WTC11 (cell line): ENCODE measurements around the gene CCT3. TPM values are rescaled to one million over a fixed set of nuclear protein-coding genes. Genes with fewer than 3 reads are reported as not detected.
"Not testable (repeated sequence)": the region's sequence is repeated elsewhere in the genome, so short reads cannot be mapped to it uniquely, and the experiment has no call there.

Source experiments
- ATAC-seq: fragments of 200-7000 bp; cut with Tn5 transposase; 2 replicates; pipeline ENCODE4 v1.10.0; 2021; ENCODE audit warnings: mild to moderate bottlenecking, moderate library complexity
- CTCF ChIA-PET: fragments of 300-600 bp; sonication (Branson Sonifier 250); formaldehyde crosslinking; loops from one replicate; lab custom pipeline; 2021; ENCODE audit warnings: antibody characterized with exemption; lab: Charles Lee
- POLR2A ChIA-PET: fragments of 350-600 bp; sonication (Branson Sonifier 250); formaldehyde crosslinking; loops from one replicate; lab custom pipeline; 2021; ENCODE audit warnings: antibody characterized with exemption; lab: Charles Lee
- DNase-seq: peaks from one replicate; pipeline ENCODE4 v3.0.0; 2021; ENCODE audit warnings: low spot score
- H3K27ac Mint-ChIP-seq: 2 replicates; pipeline ENCODE4 v1.8.0; 2021; ENCODE audit warnings: mixed read lengths
- H3K27me3 Mint-ChIP-seq: 2 replicates; pipeline ENCODE4 v1.8.0; 2021; ENCODE audit warnings: low read depth, mild to moderate bottlenecking, moderate library complexity, mixed read lengths
- H3K36me3 Mint-ChIP-seq: 2 replicates; pipeline ENCODE4 v1.8.0; 2021; ENCODE audit warnings: mixed read lengths
- H3K4me1 Mint-ChIP-seq: 2 replicates; pipeline ENCODE4 v1.8.0; 2022; ENCODE audit warnings: mixed read lengths
- H3K4me3 Mint-ChIP-seq: 2 replicates; pipeline ENCODE4 v1.8.0; 2021; ENCODE audit warnings: mild to moderate bottlenecking, moderate library complexity, mixed read lengths
- H3K9me3 Mint-ChIP-seq: 2 replicates; pipeline ENCODE4 v1.8.0; 2021; ENCODE audit warnings: mixed read lengths
- CREB1 ChIP-seq: sonication (generic); formaldehyde crosslinking; IDR thresholded peaks from 2 replicates; pipeline ENCODE4 v1.8.0; 2023; ENCODE audit warnings: mild to moderate bottlenecking, missing genetic modification reagents
- ELF4 ChIP-seq: sonication (generic); formaldehyde crosslinking; IDR thresholded peaks from 2 replicates; pipeline ENCODE4 v1.8.1; 2022; ENCODE audit warnings: low read depth, mild to moderate bottlenecking, moderate library complexity, missing genetic modification reagents
- FOXP1 ChIP-seq: sonication (generic); formaldehyde crosslinking; IDR thresholded peaks from 2 replicates; pipeline ENCODE4 v1.8.0; 2022; ENCODE audit warnings: missing genetic modification reagents, mild to moderate bottlenecking, moderate library complexity, borderline replicate concordance
- FOXP4 ChIP-seq: sonication (generic); formaldehyde crosslinking; IDR thresholded peaks from 2 replicates; pipeline ENCODE4 v1.8.0; 2022; ENCODE audit warnings: mild to moderate bottlenecking, missing genetic modification reagents
- JUN ChIP-seq: sonication (generic); formaldehyde crosslinking; IDR thresholded peaks from 2 replicates; pipeline ENCODE4 v1.8.0; 2023; ENCODE audit warnings: mild to moderate bottlenecking, missing genetic modification reagents
- NR1H2 ChIP-seq: sonication (generic); formaldehyde crosslinking; IDR thresholded peaks from 2 replicates; pipeline ENCODE4 v1.9.0; 2021; ENCODE audit warnings: mild to moderate bottlenecking, moderate library complexity, missing genetic modification reagents
- NR2C2 ChIP-seq: sonication (generic); formaldehyde crosslinking; IDR thresholded peaks from 2 replicates; pipeline ENCODE4 v1.8.0; 2022; ENCODE audit warnings: mild to moderate bottlenecking, missing genetic modification reagents
- RORB ChIP-seq: fragments of 250-450 bp; sonication (Bioruptor Pico); IDR thresholded peaks from 2 replicates; pipeline ENCODE4 v1.9.0; 2021; ENCODE audit warnings: mild to moderate bottlenecking
- SMAD4 ChIP-seq: sonication (generic); formaldehyde crosslinking; IDR thresholded peaks from 2 replicates; pipeline ENCODE4 v1.8.0; 2022; ENCODE audit warnings: mild to moderate bottlenecking, missing genetic modification reagents
- ZNF232 ChIP-seq: sonication (generic); formaldehyde crosslinking; IDR thresholded peaks from 2 replicates; pipeline ENCODE4 v1.8.0; 2022; ENCODE audit warnings: mild to moderate bottlenecking, missing genetic modification reagents
- total RNA-seq: library from RNA; stranded (reverse); gene quantifications from 3 replicates; pipeline ENCODE4 v1.2.3, GENCODE V29; 2021
- TF ChIP-seq, protein P1 (sequence below): fragments of 250-450 bp; sonication (Bioruptor Pico); IDR thresholded peaks from 2 replicates; pipeline ENCODE4 v1.9.0; 2021; ENCODE audit warnings: mild to moderate bottlenecking
- TF ChIP-seq, protein P2 (sequence below): sonication (generic); formaldehyde crosslinking; IDR thresholded peaks from 2 replicates; pipeline ENCODE4 v1.8.1; 2022; ENCODE audit warnings: low read depth, mild to moderate bottlenecking, moderate library complexity, missing genetic modification reagents, borderline replicate concordance
- TF ChIP-seq, protein P3 (sequence below): fragments of 250-450 bp; sonication (Bioruptor Pico); IDR thresholded peaks from 2 replicates; pipeline ENCODE4 v1.8.0; 2021; ENCODE audit warnings: mild to moderate bottlenecking
- TF ChIP-seq, protein P4 (sequence below): sonication (generic); formaldehyde crosslinking; IDR thresholded peaks from 2 replicates; pipeline ENCODE4 v1.8.1; 2022; ENCODE audit warnings: low read depth, missing genetic modification reagents, borderline replicate concordance
- TF ChIP-seq, protein P5 (sequence below): sonication (generic); formaldehyde crosslinking; IDR thresholded peaks from 2 replicates; pipeline ENCODE4 v1.8.0; 2023; ENCODE audit warnings: mild to moderate bottlenecking, missing genetic modification reagents
- TF ChIP-seq, protein P6 (sequence below): sonication (generic); formaldehyde crosslinking; IDR thresholded peaks from 2 replicates; pipeline ENCODE4 v1.8.1; 2023; ENCODE audit warnings: mild to moderate bottlenecking, missing genetic modification reagents

CCT3 gene
- total RNA-seq, 1 experiment from 2014 or later = 479 TPM

DNA sequence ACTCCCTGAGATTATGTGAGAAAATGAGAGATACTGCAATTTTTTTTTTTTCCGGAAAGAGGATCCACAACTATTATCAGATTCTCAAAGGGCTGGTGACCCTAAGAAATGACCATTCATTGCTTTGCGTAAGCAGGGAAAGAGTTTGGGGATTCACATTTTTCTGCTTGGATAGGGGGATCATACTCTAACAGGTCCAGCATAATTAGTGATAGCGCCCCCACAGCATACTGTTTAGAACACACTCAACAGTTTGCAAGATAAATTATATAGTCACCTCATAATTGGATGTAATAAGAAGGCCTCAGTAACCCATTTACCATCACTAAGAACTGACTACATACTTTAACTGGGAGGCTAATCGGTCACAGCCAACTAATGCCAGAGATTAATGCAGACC lies 1.9 kb downstream of the CCT3 start:
- ChIA-PET CTCF (interaction anchor here (1.1 to 3.0 kb wide), 4 partner anchors 17 to 142 kb away, joined by 3 to 14 read pairs (median 4); partner anchors contain the start of gene SLC25A44), POLR2A (interaction anchor here (2.4 kb wide), 1 partner anchor 53 kb away, joined by 10 read pairs; the partner anchor contains the start of gene SMG5)
- H3K4me3 Mint-ChIP-seq = peak overlapping the region; percentile 99
- peak overlapping the region; percentile 39; the same call in 1 of the 2 replicates for H3K27ac Mint-ChIP-seq
- peaks cover 50% of the 10 kb centered on the region for H3K36me3 Mint-ChIP-seq
- peaks cover 18% of the 10 kb centered on the region for H3K4me1 Mint-ChIP-seq
- H3K9me3 Mint-ChIP-seq = no peaks in the 10 kb centered on the region
- no peak for ATAC-seq
- no peaks in the 10 kb centered on the region for H3K27me3 Mint-ChIP-seq
- TF ChIP-seq NR1H2 (no peak), NR2C2 (CRISPR knock-in tag) (no peak), FOXP4 (CRISPR knock-in tag) (no peak), ZNF232 (CRISPR knock-in tag) (no peak), SMAD4 (CRISPR knock-in tag) (no peak), ELF4 (CRISPR knock-in tag) (no peak), JUN (CRISPR knock-in tag) (no peak), RORB (CRISPR knock-in tag) (no peak), FOXP1 (no peak), CREB1 (CRISPR knock-in tag) (no peak)
- TF ChIP-seq, protein P1, sequence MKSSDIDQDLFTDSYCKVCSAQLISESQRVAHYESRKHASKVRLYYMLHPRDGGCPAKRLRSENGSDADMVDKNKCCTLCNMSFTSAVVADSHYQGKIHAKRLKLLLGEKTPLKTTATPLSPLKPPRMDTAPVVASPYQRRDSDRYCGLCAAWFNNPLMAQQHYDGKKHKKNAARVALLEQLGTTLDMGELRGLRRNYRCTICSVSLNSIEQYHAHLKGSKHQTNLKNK = no peak
- TF ChIP-seq, protein P2, sequence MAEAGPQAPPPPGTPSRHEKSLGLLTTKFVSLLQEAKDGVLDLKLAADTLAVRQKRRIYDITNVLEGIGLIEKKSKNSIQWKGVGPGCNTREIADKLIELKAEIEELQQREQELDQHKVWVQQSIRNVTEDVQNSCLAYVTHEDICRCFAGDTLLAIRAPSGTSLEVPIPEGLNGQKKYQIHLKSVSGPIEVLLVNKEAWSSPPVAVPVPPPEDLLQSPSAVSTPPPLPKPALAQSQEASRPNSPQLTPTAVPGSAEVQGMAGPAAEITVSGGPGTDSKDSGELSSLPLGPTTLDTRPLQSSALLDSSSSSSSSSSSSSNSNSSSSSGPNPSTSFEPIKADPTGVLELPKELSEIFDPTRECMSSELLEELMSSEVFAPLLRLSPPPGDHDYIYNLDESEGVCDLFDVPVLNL (CRISPR knock-in tag) = no peak
- TF ChIP-seq, protein P3, sequence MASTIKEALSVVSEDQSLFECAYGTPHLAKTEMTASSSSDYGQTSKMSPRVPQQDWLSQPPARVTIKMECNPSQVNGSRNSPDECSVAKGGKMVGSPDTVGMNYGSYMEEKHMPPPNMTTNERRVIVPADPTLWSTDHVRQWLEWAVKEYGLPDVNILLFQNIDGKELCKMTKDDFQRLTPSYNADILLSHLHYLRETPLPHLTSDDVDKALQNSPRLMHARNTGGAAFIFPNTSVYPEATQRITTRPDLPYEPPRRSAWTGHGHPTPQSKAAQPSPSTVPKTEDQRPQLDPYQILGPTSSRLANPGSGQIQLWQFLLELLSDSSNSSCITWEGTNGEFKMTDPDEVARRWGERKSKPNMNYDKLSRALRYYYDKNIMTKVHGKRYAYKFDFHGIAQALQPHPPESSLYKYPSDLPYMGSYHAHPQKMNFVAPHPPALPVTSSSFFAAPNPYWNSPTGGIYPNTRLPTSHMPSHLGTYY = no peak
- TF ChIP-seq, protein P4, sequence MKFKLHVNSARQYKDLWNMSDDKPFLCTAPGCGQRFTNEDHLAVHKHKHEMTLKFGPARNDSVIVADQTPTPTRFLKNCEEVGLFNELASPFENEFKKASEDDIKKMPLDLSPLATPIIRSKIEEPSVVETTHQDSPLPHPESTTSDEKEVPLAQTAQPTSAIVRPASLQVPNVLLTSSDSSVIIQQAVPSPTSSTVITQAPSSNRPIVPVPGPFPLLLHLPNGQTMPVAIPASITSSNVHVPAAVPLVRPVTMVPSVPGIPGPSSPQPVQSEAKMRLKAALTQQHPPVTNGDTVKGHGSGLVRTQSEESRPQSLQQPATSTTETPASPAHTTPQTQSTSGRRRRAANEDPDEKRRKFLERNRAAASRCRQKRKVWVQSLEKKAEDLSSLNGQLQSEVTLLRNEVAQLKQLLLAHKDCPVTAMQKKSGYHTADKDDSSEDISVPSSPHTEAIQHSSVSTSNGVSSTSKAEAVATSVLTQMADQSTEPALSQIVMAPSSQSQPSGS = no peak
- TF ChIP-seq, protein P5, sequence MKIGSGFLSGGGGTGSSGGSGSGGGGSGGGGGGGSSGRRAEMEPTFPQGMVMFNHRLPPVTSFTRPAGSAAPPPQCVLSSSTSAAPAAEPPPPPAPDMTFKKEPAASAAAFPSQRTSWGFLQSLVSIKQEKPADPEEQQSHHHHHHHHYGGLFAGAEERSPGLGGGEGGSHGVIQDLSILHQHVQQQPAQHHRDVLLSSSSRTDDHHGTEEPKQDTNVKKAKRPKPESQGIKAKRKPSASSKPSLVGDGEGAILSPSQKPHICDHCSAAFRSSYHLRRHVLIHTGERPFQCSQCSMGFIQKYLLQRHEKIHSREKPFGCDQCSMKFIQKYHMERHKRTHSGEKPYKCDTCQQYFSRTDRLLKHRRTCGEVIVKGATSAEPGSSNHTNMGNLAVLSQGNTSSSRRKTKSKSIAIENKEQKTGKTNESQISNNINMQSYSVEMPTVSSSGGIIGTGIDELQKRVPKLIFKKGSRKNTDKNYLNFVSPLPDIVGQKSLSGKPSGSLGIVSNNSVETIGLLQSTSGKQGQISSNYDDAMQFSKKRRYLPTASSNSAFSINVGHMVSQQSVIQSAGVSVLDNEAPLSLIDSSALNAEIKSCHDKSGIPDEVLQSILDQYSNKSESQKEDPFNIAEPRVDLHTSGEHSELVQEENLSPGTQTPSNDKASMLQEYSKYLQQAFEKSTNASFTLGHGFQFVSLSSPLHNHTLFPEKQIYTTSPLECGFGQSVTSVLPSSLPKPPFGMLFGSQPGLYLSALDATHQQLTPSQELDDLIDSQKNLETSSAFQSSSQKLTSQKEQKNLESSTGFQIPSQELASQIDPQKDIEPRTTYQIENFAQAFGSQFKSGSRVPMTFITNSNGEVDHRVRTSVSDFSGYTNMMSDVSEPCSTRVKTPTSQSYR (CRISPR knock-in tag) = no peak
- TF ChIP-seq, protein P6, sequence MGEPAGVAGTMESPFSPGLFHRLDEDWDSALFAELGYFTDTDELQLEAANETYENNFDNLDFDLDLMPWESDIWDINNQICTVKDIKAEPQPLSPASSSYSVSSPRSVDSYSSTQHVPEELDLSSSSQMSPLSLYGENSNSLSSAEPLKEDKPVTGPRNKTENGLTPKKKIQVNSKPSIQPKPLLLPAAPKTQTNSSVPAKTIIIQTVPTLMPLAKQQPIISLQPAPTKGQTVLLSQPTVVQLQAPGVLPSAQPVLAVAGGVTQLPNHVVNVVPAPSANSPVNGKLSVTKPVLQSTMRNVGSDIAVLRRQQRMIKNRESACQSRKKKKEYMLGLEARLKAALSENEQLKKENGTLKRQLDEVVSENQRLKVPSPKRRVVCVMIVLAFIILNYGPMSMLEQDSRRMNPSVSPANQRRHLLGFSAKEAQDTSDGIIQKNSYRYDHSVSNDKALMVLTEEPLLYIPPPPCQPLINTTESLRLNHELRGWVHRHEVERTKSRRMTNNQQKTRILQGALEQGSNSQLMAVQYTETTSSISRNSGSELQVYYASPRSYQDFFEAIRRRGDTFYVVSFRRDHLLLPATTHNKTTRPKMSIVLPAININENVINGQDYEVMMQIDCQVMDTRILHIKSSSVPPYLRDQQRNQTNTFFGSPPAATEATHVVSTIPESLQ (CRISPR knock-in tag) = no peak
- TF ChIP-seq, all 79 proteins: peak for 0
- DNase-seq = no peak

DNA sequence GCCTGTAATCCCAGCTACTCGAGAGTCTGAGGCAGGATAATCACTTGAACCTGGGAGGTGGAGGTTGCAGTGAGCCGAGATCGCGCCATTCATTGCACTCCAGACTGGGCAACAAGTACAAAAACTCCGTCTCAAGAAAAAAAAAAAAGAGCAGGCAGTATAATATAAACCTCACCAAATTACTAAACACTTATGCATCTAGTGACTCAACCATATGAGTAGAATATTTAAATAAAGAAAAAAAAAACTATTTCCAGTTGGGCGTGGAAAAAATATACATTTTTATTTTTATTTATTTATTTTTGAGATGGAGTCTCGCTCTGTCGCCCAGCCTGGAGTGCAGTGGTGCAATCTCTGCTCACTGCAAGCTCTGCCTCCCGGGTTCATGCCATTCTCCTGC lies 14.9 kb downstream of the CCT3 start:
- H3K9me3 Mint-ChIP-seq, H3K27me3 Mint-ChIP-seq, ATAC-seq, DNase-seq, H3K27ac Mint-ChIP-seq, H3K4me1 Mint-ChIP-seq, H3K4me3 Mint-ChIP-seq, POLR2A ChIA-PET, CTCF ChIA-PET: not testable (repeated sequence)
- H3K36me3 Mint-ChIP-seq = peaks cover 63% of the 10 kb centered on the region
